Right lobe of liver (tissue), 6 donors: Measurements from ENCODE around the gene CRX. TPM values are rescaled to one million over a fixed set of nuclear protein-coding genes. Genes with fewer than 3 reads are reported as not detected.
"Not testable (repeated sequence)": the region's sequence is repeated elsewhere in the genome, so short reads cannot be mapped to it uniquely, and the experiment has no call there.

Experiments used
- ATAC-seq, 4 donors: fragments of 200-7000 bp; cut with Tn5 transposase; one replicate each; pipeline ENCODE4 v1.9.1; 2020; ENCODE audit warnings: mild to moderate bottlenecking in 4 of 4, moderate library complexity in 4 of 4
- DNase-seq, 3 donors: peaks; one replicate each; pipeline ENCODE4 v3.0.0-alpha.2; 2020
- H3K27ac ChIP-seq, 3 donors: fragments of 200-600 bp; one replicate each; pipeline ENCODE4 v1.8.0; 2022
- H3K27me3 ChIP-seq, 2 donors: fragments of 200-600 bp; one replicate each; pipeline ENCODE4 v1.8.0; 2022
- H3K36me3 ChIP-seq, 4 donors: fragments of 200-600 bp; sonication (generic) in 1 of 4; one replicate each; pipeline versions ENCODE4 v1.5.1 to v1.8.0; 2017 to 2022; ENCODE audit warnings: control low read depth in 1 of 4
- H3K4me1 ChIP-seq, 4 donors: fragments of 200-600 bp; sonication (generic) in 1 of 4; one replicate each; pipeline versions ENCODE4 v1.5.1 to v1.8.0; 2017 to 2022; ENCODE audit warnings: control low read depth in 1 of 4
- H3K4me3 ChIP-seq, 3 donors: fragments of 200-600 bp; one replicate each; pipeline ENCODE4 v1.8.0; 2022
- H3K9me3 ChIP-seq, 4 donors: fragments of 200-600 bp; sonication (generic) in 1 of 4; one replicate each; pipeline versions ENCODE4 v1.5.1 to v1.8.0; 2017 to 2022; ENCODE audit warnings: control low read depth in 1 of 4
- POLR2A ChIP-seq: fragments of 450-650 bp; IDR thresholded peaks from one replicate; pipeline ENCODE4 v1.6.1; 2017; ENCODE audit warnings: antibody characterized with exemption, mild to moderate bottlenecking
- WGBS: methylation state at CpG from one replicate; pipeline ENCODE4 v1.1.6; 2018; ENCODE audit warnings: low coverage, low lambda C conversion rate; ENCODE audit not compliant: insufficient coverage; ENCODE audit errors: missing lambda C conversion rate; 5-methylcytosine and 5-hydroxymethylcytosine counted together
- intact Hi-C, 2 donors: fragments of 100-400 bp; cut with DNase I; formaldehyde crosslinking; loops; one replicate each; pipeline versions ENCODE4 v1.11.2 to v1.14.1; 2022
- total RNA-seq, 6 experiments: library from RNA; depleted of rRNA in 2 of 6; stranded (reverse); fragments of >200 nt in 2 of 6; fragmentation: NEBNext Ultra II Directional in 3 of 6; extraction: Animal tissue kit (Norgen Biotek cat#: 25700) in 3 of 6; gene quantifications; one replicate each; pipeline versions ENCODE4 v1.1.0 to v1.2.4, GENCODE V29; 2016 to 2023
- TF ChIP-seq, protein P1 (sequence below), 4 donors: fragments of 200-600 bp in 3 of 4; fragments of 450-650 bp in 1 of 4; IDR thresholded peaks; one replicate each; pipeline versions ENCODE4 v1.5.1 to v1.8.0; 2016 to 2022; ENCODE audit warnings: antibody characterized with exemption in 4 of 4, mild to moderate bottlenecking in 2 of 4
- donor health status: DM: no; HTN: yes; CAD: no.
- donor health status: DM: no; HTN: no; CAD: no.
- donor health status: DM: no; HTN: no; CAD: no.
- donor health status: DM: no; HTN: yes; CAD: no.
- donor health status: DM: no; HTN: yes; CAD: no.

Gene CRX
- total RNA-seq, 6 experiments from 2014 or later = not detected

DNA sequence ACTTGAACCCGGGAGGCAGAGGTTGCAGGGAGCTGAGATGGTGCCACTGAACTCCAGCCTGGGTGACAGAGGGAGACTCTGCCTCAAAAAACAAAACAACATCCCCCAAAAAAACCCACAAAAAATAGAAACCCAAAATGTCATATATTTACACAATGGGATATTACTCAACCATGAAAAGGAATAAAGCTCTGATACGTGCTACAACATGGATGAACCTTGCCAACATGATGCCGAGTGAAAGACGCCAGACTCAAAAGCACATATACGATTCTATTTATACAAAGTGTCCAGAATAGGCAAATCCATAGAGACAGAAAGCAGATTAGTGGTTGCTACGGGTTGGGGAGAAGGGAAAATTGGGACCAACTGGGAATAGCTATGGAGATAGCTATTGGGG lies 15.3 kb upstream of the CRX start:
- no peaks in the 10 kb centered on the region for H3K9me3 ChIP-seq
- no peak overlapping the region for H3K27ac ChIP-seq
- intact Hi-C loops = no loop called here
- no peak for TF ChIP-seq POLR2A
- TF ChIP-seq, protein P1, sequence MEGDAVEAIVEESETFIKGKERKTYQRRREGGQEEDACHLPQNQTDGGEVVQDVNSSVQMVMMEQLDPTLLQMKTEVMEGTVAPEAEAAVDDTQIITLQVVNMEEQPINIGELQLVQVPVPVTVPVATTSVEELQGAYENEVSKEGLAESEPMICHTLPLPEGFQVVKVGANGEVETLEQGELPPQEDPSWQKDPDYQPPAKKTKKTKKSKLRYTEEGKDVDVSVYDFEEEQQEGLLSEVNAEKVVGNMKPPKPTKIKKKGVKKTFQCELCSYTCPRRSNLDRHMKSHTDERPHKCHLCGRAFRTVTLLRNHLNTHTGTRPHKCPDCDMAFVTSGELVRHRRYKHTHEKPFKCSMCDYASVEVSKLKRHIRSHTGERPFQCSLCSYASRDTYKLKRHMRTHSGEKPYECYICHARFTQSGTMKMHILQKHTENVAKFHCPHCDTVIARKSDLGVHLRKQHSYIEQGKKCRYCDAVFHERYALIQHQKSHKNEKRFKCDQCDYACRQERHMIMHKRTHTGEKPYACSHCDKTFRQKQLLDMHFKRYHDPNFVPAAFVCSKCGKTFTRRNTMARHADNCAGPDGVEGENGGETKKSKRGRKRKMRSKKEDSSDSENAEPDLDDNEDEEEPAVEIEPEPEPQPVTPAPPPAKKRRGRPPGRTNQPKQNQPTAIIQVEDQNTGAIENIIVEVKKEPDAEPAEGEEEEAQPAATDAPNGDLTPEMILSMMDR (IDR thresholded peaks at IDR 0.05) = no peak
- no peaks in the 10 kb centered on the region for H3K4me1 ChIP-seq
- H3K4me3 ChIP-seq = no peak overlapping the region
- H3K27me3 ChIP-seq = no peaks in the 10 kb centered on the region
- ATAC-seq (no peak), DNase-seq (no peak)
- no peaks in the 10 kb centered on the region for H3K36me3 ChIP-seq
- WGBS = 75% methylated on average over 6 of the region's 6 CpGs

DNA sequence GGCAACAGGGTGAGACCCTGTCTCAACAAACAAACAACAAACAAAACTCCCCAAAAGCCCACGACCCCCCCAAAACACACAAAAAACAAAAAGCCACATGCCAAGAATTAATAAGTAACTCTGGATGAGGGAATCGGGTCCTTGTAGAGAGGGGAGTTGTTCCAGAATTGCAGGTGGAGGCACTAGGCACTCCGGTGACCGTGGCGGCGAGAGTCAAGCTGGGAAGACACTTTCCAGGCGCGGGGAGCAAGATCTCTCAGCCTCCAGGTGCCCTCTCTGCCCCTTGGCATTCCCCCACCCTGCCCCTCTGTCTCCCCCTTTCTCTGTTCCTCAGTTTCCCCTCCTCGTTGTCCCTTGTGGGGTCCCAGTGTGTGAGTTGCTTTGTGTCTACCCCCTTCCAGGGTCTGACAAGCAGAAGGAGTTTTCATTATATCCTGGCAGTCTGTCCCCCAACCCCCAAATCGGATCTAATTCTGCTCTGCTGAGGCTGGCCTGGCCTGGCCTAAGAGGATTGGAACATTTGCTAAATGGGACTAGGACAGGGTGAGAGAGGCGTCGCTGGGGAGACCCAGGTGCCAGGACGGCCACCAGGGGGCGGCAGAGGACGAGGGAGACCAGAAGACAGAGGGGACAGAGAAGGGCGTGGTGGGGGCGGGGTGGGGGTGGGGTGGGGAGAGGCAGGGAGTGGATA lies 8.3 kb upstream of the CRX start:
- Histone ChIP-seq H3K4me1 (no peaks in the 10 kb centered on the region), H3K9me3 (no peaks in the 10 kb centered on the region), H3K4me3 (no peak overlapping the region), H3K27me3 (no peaks in the 10 kb centered on the region), H3K27ac (no peak overlapping the region), H3K36me3 (no peaks in the 10 kb centered on the region)
- DNase-seq = peak; percentile 78 to 81 (median 80)
- intact Hi-C loops = no loop called here
- peak; percentile 86 to 91 (median 90) for ATAC-seq
- TF ChIP-seq, protein P1 (IDR thresholded peaks at IDR 0.05) = peak in 3 of 4 donors; percentile 57 to 60 (median 59)
- no peak for TF ChIP-seq POLR2A
- WGBS = 13% methylated on average over 10 of the region's 17 CpGs

DNA sequence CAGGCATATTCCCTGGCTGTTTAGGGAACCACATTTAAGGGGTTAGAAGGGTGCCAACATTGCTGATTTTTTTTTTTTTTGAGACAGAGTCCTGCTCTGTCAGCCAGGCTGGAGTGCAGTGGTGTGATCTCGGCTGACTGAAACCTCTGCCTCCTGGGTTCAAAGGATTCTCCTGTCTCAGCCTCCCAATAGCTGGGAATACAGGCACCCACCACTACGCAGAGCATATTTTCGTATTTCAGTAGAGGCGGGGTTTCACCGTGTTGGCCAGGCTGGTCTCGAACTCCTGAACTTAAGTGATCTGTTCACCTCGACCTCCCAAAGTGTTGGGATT lies 7.8 kb upstream of the CRX start:
- H3K9me3 ChIP-seq = no peaks in the 10 kb centered on the region
- intact Hi-C loops = no loop called here
- WGBS = 51% methylated on average over 7 of the region's 7 CpGs
- no peak overlapping the region for H3K4me3 ChIP-seq
- no peaks in the 10 kb centered on the region for H3K27me3 ChIP-seq
- TF ChIP-seq, protein P1 (IDR thresholded peaks at IDR 0.05) = no peak
- no peak for TF ChIP-seq POLR2A
- no peaks in the 10 kb centered on the region for H3K4me1 ChIP-seq
- DNase-seq (no peak), ATAC-seq (peak in 1 of 4 donors; percentile 16)
- H3K27ac ChIP-seq = no peak overlapping the region
- H3K36me3 ChIP-seq = no peaks in the 10 kb centered on the region

DNA sequence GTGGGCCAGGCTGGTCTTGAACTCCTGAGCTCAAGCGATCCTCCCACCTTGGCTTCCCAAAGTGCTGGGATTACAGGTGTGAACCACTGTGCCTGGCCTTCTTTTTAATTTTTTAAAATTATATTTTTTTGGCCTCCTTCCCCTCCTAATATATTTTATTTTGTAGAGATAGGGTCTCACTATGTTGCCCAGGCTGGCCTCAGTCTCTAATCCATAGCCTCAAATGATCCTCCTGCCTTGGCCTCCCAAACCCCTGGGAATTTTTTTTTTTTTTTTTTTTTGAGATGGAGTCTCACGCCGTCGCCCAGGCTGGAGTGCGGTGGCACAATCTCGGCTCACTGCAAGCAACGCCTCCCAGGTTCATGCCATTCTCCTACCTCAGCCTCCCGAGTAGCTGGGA lies 5.5 kb upstream of the CRX start:
- H3K9me3 ChIP-seq, intact Hi-C loops, H3K27ac ChIP-seq, H3K36me3 ChIP-seq, H3K4me3 ChIP-seq, ATAC-seq, H3K4me1 ChIP-seq, H3K27me3 ChIP-seq, DNase-seq: not testable (repeated sequence)
- WGBS = 84% methylated on average over 7 of the region's 8 CpGs

DNA sequence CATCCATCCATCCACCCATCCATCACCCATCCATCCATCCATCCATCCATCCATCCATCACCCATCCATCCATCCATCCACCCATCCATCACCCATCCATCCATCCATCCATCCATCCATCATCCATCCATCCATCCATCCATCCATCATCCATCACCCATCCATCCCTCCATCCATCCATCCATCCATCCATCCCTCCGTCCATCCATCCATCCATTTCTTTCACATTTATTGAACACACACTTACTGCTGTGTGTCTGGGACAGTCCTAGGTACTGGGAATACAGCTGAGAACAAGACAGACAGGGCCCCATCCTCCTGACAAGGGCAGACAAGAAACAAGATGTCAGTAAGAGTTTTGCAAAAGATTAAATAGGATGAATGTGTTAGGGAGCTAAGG lies 3.5 kb upstream of the CRX start:
- DNase-seq, H3K4me1 ChIP-seq, H3K9me3 ChIP-seq, ATAC-seq, H3K27me3 ChIP-seq, H3K27ac ChIP-seq, H3K36me3 ChIP-seq, H3K4me3 ChIP-seq, intact Hi-C loops: not testable (repeated sequence)
- 89% methylated on average over 1 of the region's 1 CpG for WGBS
